ENCODE measurements around the gene ZNF441. TPM values are rescaled to one million over a fixed set of nuclear protein-coding genes. Genes with fewer than 3 reads are reported as not detected.
A peak's percentile ranks its signal among the peaks of the same experiment; 100 is the strongest.
"Not testable (repeated sequence)": the region's sequence is repeated elsewhere in the genome, so short reads cannot be mapped to it uniquely, and the experiment has no call there.

ZNF441 gene
- 5.3 TPM for polyA plus RNA-seq (ENCODE audit: insufficient read length)

DNA sequence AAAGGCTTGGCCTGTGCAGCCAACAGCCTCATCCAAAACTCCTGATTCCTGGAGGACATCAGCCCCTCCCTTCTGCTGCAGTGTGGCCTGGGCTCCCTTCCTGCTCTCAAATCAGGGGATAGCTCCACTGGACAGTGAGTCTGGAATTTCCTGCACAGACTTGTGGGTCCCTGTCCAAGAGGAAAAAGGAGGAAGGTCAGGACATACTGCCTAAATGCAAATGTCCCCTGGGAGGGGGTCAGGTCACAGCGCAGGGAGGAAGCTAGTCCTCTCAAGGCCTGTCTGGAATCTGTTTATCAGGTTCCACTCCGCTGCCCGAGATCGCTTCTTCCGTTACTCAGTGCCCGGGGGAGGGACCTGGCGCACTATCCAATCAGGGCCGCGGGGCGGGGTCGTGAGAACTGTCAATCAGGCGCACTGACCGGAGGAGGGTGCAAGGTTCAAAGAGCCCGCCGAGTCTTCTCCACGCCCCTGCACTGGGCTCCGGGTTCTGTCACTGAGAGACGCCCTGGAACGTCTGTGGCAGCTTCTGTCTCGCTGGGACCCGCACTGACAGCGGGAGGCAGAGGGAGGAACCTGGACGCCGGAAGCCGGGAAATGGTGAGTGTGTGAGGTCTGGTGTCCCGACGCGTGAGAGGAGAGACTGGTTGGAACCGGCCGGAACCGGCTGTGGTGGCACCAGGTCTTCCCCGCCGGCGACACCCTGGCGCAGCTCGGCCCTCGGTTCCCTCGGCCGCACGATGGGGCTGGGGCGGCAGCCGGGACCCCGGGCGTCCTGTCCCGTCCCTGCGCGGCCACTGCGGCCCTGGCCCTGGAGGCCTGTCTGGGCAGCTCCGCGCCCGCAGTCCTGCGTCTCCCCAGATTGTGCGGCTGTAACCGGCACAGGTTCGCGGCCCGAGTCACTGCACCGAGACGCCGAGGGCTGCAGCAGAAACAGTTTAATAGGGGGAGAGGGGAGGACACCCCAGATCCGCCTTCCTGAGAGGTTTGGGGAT, at the start of gene ZNF441:
Gene ZNF441, plus strand, starts transcription at position 404 of the 995 bp plus-strand sequence. Its CDS starts 194 bp downstream, at position 598.
- DNase-seq (ENCODE audit: low read depth): peak; percentile 78

DNA sequence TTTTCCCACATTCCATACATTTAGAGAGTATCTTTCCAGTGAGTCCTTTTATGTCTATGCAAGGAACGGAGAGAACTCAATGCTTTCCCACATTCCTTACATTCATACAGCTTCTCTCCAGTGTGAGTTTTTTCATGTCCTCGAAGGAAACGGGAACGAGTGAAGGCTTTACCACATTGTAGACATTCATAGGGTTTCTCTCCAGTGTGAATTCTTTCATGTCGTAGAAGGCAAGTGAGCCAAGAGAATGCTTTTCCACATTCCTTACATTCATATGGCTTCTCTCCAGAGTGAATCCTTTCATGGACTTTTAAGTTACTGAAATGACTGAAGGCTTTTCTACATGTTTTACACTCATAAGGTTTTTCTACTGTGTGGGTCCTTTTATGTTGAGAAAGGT, 45.1 kb upstream of the ZNF441 start:
- no peak for DNase-seq (ENCODE audit: low read depth)

DNA sequence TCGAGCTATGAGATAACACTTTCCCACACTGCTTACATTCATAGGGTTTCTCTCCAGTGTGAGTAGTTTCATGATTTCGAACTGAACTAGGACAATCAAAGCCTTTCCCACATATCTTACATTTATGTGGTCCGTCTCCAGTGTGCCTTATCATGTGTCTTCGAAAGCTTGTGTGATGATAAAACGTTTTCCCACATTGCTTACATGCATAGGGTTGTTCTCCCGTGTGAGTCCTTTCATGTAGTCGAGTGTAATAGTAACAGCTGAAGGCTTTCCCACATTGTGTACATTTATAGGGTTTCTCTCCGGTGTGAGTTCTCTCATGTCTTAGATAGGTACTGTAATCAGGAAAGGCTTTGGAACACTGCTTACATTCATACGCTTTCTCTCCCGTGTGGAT, 44.4 kb upstream of the ZNF441 start:
- no peak for DNase-seq (ENCODE audit: low read depth)

DNA sequence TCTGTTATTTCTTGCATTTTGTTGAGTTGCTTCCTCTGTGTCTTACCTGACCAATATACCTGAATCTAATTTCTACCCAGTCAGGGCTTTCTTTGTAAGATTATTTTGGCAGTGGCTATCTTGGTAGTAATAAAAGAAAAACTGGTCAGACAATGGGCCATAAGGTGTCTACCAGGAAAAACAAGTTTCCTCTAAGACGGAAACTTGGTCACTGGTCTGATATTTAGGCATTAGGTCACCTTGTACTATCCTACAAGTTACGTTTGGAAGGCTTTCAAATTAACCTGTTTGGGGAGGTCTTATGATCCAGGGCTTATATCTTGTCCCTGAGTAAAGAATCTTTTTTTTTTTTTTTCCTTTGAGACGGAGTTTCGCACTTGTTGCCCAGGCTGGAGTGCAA, 37.2 kb upstream of the ZNF441 start:
- no peak for DNase-seq (ENCODE audit: low read depth)

DNA sequence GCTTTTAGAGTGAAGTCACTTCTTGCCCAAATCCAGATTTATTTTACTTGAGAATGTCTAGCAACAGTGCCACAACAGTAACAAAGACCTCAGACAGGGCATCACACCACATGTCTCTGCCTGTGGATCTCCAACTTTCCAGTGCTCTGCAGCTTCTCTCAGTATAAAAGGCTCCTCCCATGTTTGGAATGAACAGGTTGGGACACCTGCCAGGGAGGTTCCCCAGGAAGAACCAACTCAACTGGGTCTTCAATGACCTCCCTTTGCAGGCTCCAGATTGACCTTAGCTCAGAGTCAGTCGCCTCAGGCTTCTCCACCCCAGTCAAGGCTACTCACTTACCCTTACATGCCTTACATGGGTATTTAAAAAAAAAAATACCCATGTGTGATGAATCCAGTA, 31.4 kb upstream of the ZNF441 start:
- DNase-seq (ENCODE audit: low read depth): no peak

DNA sequence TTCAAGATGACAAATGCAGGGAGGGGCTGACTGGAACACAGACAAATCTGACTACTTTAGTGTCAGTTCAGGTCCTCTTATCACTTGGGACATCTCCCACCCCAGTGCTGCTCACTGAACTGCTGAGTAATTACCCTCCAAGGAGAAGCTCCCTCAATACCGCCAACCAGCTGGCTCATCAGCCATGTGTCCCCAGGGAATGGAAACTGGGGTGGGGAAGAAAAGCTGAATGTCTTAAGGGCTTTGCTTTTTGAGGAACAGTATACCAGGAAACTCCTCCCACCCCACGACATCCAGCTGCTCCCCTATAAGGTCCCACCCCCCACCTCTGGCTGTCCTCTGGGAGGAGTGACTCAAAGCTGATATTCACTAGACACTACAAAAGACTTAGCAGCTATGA, 30.1 kb upstream of the ZNF441 start:
- peak; percentile 19 for DNase-seq (ENCODE audit: low read depth)

DNA sequence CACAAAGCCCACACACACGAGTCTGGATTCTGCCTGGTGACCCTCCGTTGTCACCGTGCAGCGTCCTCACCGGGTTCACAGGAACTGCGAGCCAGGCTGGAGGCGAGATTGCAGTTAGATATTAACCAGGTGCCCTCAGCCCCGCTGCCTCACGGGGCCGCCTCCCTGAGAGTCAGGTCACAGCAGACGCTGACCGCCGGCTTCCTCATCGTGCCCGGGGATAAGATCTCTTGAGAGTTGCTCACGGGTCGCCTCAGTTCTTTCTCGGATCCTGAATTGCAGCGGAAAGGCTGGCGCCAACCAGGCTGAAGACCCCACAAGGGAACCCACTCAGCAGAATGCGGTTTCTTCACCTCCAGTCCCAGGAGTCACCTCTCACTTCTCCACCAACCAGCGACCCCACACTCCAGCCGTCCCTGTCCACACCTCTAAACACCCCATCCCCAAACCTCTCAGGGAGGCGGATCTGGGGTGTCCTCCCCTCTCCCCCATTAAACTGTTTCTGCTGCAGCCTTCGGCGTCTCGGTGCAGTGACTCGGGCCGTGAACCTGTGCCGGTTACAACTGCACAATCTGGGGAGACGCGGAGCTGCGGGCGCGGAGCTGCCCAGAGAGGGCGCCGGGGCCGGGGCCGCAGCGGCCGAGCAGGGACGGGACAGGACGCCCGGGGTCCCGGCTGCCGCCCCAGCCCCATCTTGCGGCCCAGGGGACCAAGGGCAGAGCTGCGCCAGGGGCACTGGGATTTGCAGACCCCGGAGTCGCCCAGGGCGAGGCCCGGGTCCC, 28.6 kb upstream of the ZNF441 start:
- DNase-seq (ENCODE audit: low read depth): no peak

DNA sequence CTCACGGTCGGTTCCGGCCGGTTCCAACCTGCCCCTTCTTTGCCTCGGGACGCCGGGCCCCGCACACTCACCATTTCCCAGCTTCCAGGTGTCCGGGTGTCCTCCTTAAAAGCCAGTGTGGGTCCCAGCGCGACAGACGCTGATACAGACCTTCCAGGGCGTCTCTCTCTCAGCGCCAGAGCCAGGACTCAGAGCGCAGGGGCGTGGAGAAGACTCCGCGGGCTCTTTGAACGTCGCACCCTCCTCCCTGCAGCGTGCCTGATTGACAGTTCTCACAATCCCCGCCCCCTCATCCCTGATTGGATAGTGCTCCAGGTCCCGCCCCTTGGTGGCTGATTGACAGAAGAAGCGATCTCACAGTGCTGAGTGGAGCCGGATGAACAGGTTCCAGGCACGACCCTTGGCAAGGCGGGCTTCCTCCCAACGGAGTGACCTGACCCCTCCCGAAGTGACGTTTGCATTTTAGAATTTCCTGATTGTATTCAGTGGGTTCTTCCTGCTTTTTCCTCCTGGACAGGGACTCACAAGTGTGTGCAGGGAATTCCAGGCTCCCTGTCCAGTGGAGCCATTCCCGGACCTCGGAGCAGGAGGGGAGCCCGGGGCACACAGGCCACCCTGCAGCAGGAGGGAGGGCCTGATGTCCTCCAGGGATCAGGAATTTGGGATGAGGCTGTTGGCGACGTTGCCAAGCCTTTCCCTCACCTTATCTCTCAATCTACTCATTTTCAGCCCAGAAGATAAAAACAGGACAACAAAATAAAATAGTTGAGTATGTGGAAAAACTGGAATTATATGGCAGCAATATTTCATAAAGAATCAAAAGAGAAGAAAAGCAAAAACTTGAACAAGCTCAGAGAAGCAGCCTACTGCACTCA, 27.8 kb upstream of the ZNF441 start, which contains the start of gene ZNF823:
Gene ZNF823, minus strand, starts transcription at position 201 of the 875 bp plus-strand sequence. Its CDS starts 127 bp downstream, at position 74.
- DNase-seq (ENCODE audit: low read depth): peak; percentile 94

DNA sequence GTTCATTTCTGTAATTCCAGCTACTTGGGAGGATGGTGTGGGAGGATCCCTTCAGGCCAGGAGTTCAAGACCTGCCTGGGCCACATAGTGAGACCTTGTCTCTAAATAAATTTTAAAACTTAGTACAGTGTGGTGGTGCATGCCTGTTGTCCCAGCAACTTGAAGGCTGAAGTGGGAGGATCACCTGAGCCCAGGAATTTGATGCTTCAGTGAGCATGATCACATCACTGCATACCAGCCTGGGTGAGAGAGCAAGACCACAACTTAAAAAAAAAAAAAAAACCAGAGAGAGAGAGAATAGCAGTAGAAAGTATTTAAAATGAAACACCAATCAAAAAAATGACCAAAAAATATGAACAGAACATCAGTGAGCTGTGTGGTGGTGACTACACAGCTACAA, 20.9 kb upstream of the ZNF441 start:
- DNase-seq (ENCODE audit: low read depth): no peak

DNA sequence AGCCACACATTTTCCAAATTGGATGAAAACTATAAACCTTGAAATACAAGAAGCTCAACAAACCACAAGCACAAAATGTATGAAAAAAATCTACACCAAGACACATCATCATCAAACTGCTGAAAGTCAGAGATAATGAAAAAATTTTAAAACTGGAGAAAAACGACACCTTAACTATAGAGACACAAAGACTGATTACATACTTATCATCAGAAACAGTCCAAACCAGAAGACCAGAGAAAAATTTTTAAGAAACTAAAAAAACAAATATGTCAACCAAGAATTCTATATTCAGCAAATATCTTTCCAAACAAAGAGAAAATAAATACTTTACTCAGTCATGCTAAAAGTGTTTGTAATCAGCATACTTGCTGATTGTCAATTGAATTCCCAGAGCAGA, 19.5 kb upstream of the ZNF441 start:
- DNase-seq (ENCODE audit: low read depth): no peak

DNA sequence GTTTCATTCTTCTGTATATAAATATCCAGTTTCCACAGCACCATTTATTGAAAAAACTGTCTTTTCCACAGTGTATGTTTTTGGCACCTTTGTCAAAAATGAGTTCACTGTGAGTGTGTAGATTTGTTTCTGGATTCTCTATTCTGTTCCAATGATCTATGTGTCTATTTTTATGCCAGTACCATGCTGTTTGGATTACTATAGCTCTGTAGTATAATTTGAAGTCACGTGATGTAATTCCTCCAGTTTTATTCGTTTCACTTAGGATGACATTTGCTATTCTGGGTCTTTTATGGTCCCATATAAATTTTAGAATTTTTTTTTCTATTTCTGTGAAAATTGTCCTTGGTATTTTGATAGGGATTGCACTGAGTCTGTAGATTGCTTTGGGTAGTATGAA, 17.0 kb upstream of the ZNF441 start:
- DNase-seq (ENCODE audit: low read depth): no peak

DNA sequence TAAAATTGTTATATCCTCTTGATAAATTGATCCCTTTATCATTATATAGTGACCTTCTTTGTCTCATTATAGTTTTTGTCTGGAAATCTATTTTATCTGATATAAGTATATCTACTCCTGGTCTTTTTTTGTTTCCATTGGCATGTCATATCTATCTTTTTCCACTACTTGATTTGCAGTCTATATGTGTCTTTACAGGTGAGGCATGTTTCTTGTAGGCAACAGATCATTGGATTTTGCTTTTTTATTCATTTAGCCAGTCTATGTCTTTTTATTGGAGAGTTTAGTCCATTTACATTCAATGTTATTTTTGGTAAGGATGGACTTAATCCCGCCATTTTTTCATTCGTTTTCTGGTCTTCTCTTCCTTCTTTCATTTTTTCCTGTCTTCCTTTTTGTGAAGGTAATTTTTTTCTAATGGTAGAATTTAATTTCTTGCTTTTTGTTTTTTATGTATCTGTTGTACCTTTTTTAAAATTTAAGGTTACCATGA, 14.5 kb upstream of the ZNF441 start:
- no peak for DNase-seq (ENCODE audit: low read depth)

DNA sequence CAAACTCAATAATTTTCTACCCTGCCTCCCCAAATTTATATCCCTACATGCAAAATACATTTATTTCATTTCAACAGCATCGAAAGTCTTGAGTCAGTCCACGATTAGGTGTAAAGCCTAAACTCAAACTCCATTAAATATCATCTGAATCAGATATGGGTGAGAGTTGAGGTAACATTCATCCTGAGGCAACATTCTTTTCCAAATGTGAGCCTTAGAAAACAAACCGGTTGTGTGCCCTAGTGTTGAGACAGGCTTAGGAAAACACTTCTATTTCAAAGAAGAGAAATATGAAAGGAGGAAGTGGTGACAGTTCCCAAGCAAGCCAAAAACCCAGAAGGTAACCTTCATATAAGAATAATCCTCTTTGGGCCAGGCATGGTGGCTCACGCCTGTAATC, 12.1 kb upstream of the ZNF441 start:
- DNase-seq (ENCODE audit: low read depth): no peak

DNA sequence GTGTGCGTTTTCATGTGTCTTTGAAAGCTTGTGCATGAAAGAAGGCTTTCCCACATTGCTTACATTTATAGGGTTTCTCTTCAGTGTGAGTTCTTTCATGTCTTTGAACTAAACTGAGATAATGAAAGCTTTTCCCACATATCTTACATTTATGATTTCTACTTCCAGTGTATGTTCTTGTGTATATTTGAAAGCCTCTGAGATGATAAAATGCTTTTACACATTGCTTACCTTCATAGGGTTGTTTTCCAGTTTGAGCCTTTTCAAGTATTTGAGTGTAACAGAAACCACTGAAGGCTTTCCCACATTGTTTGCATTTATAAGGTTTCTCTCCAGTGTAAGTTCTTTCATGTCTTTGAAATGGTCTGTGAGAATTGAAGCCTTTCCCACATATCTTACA, 9.8 kb upstream of the ZNF441 start:
- no peak for DNase-seq (ENCODE audit: low read depth)

DNA sequence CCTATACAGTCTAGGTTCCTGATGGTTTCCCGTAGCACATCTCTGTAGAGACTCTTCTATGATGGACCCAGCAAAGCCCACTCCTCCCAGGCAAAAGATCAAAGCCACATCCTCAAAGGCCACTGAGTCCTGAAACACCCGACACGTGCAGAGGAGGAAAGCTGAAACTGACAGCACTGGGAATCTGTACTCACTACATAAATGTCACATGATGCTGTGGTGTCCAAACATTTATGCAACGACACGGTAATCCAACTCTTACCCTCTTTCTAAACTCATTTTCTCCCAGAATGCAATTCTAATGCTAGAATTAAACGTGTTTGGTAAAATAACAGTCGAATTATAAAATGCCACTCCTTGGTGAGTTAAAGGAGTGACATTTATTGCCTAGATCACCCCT, 7.0 kb upstream of the ZNF441 start:
- no peak for DNase-seq (ENCODE audit: low read depth)

DNA sequence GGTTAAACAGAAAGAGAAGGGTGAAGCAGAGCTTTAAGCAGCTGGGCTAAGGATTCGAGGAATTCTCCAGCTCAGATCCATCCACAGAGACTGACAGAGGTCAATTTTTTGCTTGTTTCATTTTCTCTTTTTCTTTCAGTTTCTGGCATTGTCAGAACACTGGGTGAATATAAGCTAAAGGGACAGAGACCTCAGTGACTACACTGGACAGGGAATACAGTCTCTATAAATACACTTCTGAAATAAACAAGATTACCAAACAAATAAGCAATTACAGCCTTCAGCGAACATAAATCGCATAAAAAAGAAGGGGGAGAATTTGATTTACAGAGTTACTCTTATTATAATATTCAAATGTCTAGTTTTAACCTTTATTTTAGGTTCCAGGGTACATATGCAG, 3.7 kb upstream of the ZNF441 start:
- no peak for DNase-seq (ENCODE audit: low read depth)

DNA sequence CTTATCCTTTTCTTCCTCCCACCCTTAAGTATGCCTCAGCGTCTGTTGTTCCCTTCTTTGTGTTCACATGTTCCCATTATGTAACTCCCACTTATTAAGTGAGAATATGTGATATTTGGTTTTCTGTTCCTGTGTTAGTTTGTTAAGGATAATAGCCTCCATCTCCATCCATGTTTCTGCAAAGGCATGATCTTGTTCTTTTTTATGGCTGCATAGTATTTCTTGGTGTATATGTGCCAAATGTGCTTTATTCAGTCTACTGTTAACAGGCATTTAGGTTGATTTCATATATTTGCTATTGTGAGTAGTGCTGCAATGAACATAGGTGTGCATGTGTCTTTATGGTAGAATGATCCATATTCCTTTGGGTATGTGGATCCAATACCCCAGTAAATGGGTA, 3.2 kb upstream of the ZNF441 start:
- no peak for DNase-seq (ENCODE audit: low read depth)

DNA sequence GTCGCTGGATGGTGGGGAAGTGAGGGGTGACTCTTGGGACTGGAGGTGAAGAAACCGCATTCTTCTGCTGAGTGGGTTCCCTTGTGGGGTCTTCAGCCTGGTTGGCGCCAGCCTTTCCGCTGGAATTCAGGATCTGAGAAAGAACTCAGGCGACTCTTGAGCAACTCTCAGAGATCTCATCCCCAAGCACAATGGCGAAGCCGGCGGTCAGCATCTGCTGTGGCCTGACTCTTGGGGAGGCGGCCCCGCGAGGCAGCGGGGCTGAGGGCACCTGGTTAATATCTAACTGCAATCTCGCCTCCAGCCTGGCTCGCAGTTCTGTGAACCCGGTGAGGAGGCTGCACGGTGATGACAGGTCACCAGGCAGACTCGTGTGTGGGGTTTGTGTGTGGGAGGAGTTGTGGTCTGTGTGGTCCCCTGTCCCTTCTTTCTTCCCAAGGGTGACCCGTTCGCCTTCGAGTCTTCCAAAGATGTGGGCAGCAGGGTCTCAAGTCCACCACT, 883 bp downstream of the ZNF441 start:
- no peak for DNase-seq (ENCODE audit: low read depth)

DNA sequence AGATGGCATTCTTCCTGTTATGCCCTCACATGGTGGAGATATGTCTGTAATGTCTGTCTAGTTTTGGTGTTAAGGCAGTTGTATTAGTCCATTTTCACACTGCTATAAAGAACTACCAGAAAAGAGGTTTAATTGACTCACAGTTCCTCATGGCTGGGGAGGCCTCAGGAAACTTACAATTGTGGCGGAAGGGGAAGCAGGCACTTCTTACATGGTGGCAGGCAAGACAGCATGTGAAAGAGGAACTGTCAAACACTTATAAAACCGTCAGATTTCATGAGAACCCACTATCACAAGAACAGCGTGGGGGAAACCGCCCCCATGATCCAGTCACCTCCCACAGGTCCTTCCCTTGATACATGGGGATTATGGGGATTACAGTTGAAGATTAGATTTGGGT, 3.2 kb downstream of the ZNF441 start:
- no peak for DNase-seq (ENCODE audit: low read depth)

DNA sequence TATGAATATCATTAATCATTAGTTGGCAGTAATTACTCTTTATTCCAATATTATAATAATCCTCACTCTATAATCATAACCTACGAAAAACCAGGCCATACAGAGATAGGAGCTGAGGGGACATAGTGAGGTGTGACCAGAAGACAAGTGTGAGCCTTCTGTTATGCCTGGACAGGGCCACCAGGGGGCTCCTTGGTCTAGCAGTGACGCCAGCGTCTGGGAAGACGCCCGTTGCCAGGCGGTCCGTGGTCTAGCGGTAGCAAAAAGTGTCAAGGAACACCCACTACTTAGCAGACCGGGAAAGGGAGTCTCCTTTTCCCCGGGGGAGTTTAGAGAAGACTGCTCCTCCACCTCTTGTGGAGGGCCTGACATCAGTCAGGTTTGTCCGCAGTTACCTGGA, 4.7 kb downstream of the ZNF441 start:
- DNase-seq (ENCODE audit: low read depth): not testable (repeated sequence)

DNA sequence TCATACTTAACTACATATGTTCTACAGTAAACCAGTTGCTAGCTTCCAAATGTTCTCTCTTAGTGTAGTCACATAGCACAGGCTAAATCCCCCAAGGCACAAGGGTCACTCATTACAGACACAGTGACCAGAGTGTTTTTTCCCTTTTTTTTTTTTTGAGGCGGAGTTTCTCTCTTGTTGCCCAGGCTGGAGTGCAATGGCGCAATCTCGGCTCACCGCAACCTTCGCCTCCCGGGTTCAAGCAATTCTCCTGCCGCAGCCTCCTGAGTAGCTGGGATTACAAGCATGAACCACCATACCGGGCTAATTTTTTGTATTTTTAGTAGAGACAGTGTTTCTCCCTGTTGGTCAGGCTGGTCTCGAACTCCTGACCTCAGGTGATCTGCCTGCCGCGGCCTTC, 9.9 kb downstream of the ZNF441 start:
- DNase-seq (ENCODE audit: low read depth): not testable (repeated sequence)
